Erythroblast (primary cell): ENCODE data around the gene RRAGC.

ENCODE experiments used
- GATA1 ChIP-seq: IDR thresholded peaks from 2 replicates; pipeline ENCODE4 v1.6.1; 2011; ENCODE audit warnings: low read depth, mild to moderate bottlenecking, control low read depth, low read length, moderate library complexity
- POLR2A ChIP-seq: IDR thresholded peaks from 2 replicates; pipeline ENCODE4 v1.6.1; 2011; ENCODE audit warnings: mild to moderate bottlenecking, low read length

- TF ChIP-seq POLR2A (no peak), GATA1 (no peak)
Measured at GRCh38 chr1:38820860-38821259, 38.7 kb downstream of the RRAGC start.
